ENCODE results near the gene DERL3.
A peak's percentile ranks its signal among the peaks of the same experiment; 100 is the strongest.

Gene DERL3

DNA sequence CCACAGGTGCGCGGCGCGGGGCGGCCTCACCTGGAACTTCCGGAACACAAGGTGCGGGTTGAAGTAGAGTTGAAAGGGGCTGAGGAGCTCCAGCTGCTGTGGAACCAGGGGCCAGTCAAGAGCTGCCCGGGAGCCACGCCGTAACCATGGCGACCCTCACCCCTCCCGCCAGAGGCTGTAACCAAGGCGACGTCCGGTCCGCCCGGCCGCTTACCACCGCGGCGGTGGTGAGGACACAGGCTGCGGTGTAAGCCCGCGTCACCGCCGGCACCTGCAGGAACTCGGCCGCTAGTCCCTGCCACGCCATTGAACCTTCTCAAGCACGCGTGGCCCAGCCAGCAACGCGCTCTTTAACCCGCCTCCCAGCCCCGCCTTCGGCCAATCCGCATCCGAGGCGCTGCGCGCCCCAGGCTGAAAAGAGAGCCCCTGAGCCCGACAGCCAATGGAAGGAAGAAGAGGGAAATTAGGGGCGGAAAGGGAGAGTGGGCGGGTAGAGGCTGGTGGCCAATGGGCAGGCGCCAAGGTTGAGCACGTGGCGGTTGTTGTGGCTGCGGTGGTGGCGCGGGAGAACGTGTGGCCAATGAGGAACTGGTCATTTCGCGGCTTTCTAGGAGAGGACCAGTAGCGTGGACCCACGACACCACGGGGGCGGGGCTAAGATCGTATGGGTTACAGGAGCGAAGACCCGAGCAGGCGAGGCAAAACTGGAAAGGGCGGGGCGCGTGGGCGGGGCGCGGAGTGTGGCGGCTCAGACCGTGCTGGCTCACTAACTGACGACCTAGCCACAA, at the start of gene DERL3:
Gene DERL3, minus strand, starts transcription at position 326 of the 788 bp plus-strand sequence. Its CDS starts 19 bp downstream, at position 307.
- peak within 1 kb of the TSS; percentile 85 to 87 for H3K4me3 ChIP-seq (ENCODE audit: low read depth in 1 of 2, low read length in 1 of 2)
- TF ChIP-seq, protein P1, sequence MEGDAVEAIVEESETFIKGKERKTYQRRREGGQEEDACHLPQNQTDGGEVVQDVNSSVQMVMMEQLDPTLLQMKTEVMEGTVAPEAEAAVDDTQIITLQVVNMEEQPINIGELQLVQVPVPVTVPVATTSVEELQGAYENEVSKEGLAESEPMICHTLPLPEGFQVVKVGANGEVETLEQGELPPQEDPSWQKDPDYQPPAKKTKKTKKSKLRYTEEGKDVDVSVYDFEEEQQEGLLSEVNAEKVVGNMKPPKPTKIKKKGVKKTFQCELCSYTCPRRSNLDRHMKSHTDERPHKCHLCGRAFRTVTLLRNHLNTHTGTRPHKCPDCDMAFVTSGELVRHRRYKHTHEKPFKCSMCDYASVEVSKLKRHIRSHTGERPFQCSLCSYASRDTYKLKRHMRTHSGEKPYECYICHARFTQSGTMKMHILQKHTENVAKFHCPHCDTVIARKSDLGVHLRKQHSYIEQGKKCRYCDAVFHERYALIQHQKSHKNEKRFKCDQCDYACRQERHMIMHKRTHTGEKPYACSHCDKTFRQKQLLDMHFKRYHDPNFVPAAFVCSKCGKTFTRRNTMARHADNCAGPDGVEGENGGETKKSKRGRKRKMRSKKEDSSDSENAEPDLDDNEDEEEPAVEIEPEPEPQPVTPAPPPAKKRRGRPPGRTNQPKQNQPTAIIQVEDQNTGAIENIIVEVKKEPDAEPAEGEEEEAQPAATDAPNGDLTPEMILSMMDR (IDR thresholded peaks at IDR 0.05), result peak; percentile 41
- no peaks in the 10 kb centered on the region for H3K9me3 ChIP-seq
- no peaks in the 10 kb centered on the region for H3K27me3 ChIP-seq
- H3K36me3 ChIP-seq, result peaks cover 24% of the 10 kb centered on the region
- H3K4me1 ChIP-seq (ENCODE audit: control insufficient read depth in 1 of 2, insufficient read depth in 1 of 2, low read depth in 1 of 2, low read length in 1 of 2), result peaks cover 14 to 21% of the 10 kb centered on the region in 2 experiments
- peak within 1 kb of the TSS; percentile 77 for H3K27ac ChIP-seq

DNA sequence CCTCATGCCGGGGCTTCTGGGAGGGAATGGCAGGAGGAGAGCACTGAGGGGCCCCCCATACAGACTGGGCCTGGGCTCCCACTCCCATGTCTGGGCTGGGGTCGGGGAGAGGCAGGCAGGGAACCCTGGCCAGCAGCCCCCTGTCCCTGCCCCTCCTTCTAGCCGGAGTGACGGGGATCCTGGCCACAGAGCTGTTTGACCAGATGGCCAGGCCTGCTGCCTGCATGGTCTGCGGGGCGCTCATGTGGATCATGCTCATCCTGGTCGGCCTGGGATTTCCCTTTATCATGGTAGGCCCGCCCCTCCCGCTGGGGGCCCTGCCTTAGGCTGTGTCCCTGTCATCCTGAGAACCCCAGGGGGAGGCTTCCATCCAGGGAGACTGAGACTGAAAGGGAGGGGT, 45.3 kb upstream of the DERL3 start:
- no peak overlapping the region for H3K4me3 ChIP-seq (ENCODE audit: low read depth in 1 of 2, low read length in 1 of 2)
- H3K36me3 ChIP-seq, result no peaks in the 10 kb centered on the region
- H3K27me3 ChIP-seq, result no peaks in the 10 kb centered on the region
- no peaks in the 10 kb centered on the region for H3K4me1 ChIP-seq (ENCODE audit: control insufficient read depth in 1 of 2, insufficient read depth in 1 of 2, low read depth in 1 of 2, low read length in 1 of 2)
- H3K9me3 ChIP-seq, result no peaks in the 10 kb centered on the region
- no peak overlapping the region for H3K27ac ChIP-seq
- TF ChIP-seq, protein P1 (IDR thresholded peaks at IDR 0.05), result no peak

DNA sequence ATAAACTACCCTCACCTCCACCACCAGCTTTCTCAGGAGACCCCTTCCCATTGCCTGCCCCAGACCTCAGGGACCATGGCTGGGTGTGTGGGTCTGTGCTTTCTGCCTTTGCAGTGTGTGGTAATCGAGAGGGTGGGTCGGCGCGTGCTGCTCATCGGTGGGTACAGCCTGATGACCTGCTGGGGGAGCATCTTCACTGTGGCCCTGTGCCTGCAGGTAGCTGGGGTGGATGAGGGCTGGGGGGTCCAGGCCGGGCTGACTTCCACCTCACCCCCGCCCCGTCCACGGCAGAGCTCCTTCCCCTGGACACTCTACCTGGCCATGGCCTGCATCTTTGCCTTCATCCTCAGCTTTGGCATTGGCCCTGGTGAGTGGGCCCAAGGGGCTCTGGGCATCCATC, 44.9 kb upstream of the DERL3 start:
- Histone ChIP-seq H3K9me3 (no peaks in the 10 kb centered on the region), H3K27ac (no peak overlapping the region), H3K4me3 (ENCODE audit: low read depth in 1 of 2, low read length in 1 of 2) (no peak overlapping the region), H3K4me1 (ENCODE audit: control insufficient read depth in 1 of 2, insufficient read depth in 1 of 2, low read depth in 1 of 2, low read length in 1 of 2) (no peaks in the 10 kb centered on the region), H3K27me3 (no peaks in the 10 kb centered on the region), H3K36me3 (no peaks in the 10 kb centered on the region)
- TF ChIP-seq, protein P1 (IDR thresholded peaks at IDR 0.05), result no peak

DNA sequence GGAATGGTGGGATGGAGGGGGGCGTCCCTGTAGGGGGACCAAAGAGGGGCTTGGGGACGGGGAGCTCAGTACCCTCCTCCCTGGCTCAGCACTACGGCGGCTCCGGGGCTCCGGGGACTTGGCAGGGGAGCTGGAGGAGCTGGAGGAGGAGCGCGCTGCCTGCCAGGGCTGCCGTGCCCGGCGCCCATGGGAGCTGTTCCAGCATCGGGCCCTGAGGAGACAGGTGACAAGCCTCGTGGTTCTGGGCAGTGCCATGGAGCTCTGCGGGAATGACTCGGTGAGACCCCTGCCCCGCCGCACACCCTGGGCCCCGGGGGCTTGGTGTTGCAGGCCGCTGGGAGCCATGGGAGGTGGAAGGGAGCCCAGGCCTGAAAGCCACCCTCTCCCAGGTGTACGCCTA, 43.6 kb upstream of the DERL3 start:
- no peak overlapping the region for H3K4me3 ChIP-seq (ENCODE audit: low read depth in 1 of 2, low read length in 1 of 2)
- H3K27me3 ChIP-seq, result no peaks in the 10 kb centered on the region
- no peaks in the 10 kb centered on the region for H3K4me1 ChIP-seq (ENCODE audit: control insufficient read depth in 1 of 2, insufficient read depth in 1 of 2, low read depth in 1 of 2, low read length in 1 of 2)
- H3K27ac ChIP-seq, result no peak overlapping the region
- no peaks in the 10 kb centered on the region for H3K36me3 ChIP-seq
- TF ChIP-seq, protein P1 (IDR thresholded peaks at IDR 0.05), result no peak
- no peaks in the 10 kb centered on the region for H3K9me3 ChIP-seq

DNA sequence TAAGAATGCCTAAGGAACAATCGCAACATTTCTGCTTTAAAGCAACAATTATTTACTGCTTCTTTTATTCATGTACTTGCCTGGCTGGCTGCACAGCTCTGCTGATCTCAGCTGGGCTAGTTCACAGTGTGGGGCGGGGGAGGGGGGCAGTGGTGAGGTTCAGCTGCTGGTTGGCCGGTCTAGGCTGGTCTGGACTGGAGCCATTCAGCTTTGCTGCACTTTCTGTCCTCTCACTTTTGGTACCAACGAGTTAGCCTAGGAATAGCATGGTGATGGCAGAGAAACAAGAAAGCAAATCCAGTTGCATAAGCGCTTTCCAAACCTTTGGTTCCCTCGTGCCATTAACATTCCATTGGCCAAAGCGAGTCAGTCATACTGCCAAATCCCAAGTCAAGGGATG, 39.4 kb upstream of the DERL3 start:
- Histone ChIP-seq H3K27ac (no peak overlapping the region), H3K27me3 (no peaks in the 10 kb centered on the region), H3K4me3 (ENCODE audit: low read depth in 1 of 2, low read length in 1 of 2) (no peak overlapping the region), H3K9me3 (no peaks in the 10 kb centered on the region), H3K36me3 (no peaks in the 10 kb centered on the region), H3K4me1 (ENCODE audit: control insufficient read depth in 1 of 2, insufficient read depth in 1 of 2, low read depth in 1 of 2, low read length in 1 of 2) (no peaks in the 10 kb centered on the region)
- TF ChIP-seq, protein P1 (IDR thresholded peaks at IDR 0.05), result no peak
